GM20431 (cell line): Measurements from ENCODE around the gene PTTG1IP2.
"Not testable (repeated sequence)": the region's sequence is repeated elsewhere in the genome, so short reads cannot be mapped to it uniquely, and the experiment has no call there.

Experiments
- in situ Hi-C: fragments of 300-500 bp; cut with MseI, MboI; formaldehyde crosslinking; loops from one replicate; pipeline ENCODE4 v1.15.0; 2020; ENCODE audit warnings: low sequenced_read_pairs; ENCODE audit not compliant: unreplicated experiment

Gene PTTG1IP2

GRCh38 chr7:90469554-90469953, at the start of gene PTTG1IP2:
Gene PTTG1IP2 (plus strand): TSS chr7:90469639. CDS start chr7:90469787, 148 bp downstream.
- in situ Hi-C loops = no loop called here

GRCh38 chr7:90421651-90422050, 47.8 kb upstream of the PTTG1IP2 start:
- in situ Hi-C loops = loop anchor here (25.0 kb wide), 2 partner anchors 159 to 259 kb away; partner anchors contain the start of gene STEAP1

DNA sequence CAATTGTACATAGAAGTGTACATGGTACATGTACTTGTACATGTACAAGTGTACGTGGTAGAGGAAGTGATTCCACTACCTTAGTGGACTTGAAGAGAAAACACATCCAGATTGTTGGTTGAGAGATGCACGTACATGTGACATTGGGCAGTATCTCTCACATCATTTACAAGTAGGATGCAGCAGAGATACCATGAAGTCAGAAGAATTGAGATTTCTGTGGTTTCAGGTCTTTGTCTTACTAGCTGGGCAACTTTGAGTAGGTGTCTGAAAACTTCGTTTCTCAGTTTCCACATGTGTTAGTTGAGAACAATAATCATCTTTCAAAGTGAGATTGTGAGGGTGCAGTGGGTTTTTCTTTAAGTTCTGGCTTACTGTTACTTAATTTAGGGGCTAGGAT, 44.7 kb upstream of the PTTG1IP2 start:
- in situ Hi-C loops = loop anchor here (25.0 kb wide), 2 partner anchors 162 to 262 kb away; partner anchors contain the start of gene STEAP1

DNA sequence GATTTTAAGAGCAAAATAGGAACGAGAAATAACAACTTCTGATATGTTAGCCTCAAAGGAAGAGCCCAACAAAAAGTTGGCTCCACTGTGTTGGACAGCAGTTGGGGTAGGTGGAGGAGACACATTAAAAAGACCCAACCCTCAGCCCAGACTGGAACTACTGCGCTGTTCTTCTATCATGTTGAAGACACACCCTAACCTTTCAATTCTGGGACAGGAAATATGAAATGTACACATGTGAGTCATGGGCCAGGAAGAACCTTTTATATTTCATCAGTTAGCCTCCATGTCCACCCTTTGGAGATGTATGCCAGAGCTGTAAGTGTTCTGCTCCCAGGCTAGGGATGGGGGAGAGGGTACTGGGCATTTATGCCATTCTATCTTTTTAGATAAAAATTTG, 44.1 kb upstream of the PTTG1IP2 start:
- in situ Hi-C loops = no loop called here

GRCh38 chr7:90430614-90431460, 38.6 kb upstream of the PTTG1IP2 start:
- in situ Hi-C loops = no loop called here

DNA sequence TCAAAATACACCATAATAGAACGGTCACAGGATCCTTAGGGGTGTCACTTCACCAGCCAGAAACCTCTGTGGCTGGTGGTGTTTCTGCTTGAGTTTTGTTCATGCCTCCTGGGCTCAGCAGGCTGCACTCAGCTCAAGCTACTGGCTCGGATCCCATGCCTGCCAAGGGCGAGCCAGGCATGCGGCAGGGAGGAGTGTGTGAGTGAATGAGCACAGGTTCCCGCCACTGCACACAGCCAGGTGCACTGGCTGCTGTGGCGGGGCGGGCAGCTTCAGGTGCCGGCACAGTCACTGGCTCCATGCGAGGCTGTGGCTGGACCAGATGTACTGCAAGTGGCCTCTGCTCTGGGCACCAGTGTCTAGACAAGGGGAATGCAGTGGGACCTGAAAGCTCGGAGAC, 36.7 kb upstream of the PTTG1IP2 start:
- in situ Hi-C loops = no loop called here

DNA sequence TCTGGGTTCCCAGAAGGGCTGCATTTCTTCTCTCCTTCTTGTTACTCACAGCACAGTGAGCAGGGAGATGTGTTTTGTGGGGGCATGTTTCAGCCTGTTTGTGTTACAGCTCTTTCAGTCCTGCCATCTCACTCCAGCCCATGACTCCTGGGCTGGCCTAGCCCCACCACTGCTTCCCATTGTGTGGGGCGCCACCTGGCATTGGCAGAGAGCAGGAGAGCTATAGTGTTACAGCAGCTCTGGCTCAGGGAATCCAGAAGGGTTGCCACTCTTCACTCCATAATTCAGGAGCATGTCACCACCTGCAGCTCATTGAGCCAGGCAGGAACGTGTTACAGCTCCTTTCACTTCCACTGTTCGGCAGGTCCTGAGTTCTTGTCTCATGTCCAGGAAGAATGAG, 36.2 kb upstream of the PTTG1IP2 start:
- in situ Hi-C loops = no loop called here

- in situ Hi-C loops = no loop called here
Measured at GRCh38 chr7:90445633-90446032, 23.8 kb upstream of the PTTG1IP2 start.

DNA sequence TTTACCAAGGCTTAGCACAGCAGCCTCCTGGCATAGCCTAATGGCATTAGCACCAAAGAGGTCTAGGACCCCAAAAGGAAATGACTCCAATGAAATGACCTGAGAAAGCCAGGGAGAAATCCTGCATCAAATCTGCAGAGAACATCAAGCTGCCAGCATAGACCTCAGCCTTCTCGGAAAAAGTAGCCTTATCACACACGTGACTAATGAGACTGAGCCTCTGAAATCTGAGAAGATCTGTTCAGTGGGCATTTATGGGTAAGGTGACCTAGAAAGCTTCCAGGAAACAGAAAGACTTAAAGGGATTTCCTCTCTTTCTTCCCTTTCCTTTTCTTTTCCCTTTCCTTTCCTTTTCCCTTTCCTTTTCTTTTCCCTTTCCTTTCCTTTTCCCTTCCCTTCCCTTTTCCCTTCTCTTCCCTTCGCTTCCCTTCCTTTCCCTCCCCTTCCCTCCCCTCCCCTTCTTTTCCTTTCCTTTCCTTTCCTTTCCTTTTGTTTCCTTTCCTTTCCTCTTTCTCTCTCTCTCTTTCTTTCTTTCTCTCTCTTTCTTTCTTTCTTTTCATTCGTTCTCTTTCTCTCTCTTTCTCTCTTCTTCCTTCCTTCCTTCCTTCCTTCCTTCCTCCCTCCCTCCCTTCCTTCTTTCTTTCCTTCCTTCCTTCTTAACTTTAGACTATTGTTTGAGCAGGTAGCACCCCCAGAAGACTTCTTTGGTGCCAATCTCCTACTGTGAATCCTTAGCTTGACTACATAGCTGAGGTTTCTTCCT, 23.1 kb upstream of the PTTG1IP2 start:
- in situ Hi-C loops = no loop called here

- in situ Hi-C loops = no loop called here
Measured at GRCh38 chr7:90453259-90453891, 16.1 kb upstream of the PTTG1IP2 start.

- in situ Hi-C loops = no loop called here
Measured at GRCh38 chr7:90453931-90454330, 15.5 kb upstream of the PTTG1IP2 start.

GRCh38 chr7:90455163-90456030, 14.0 kb upstream of the PTTG1IP2 start:
- in situ Hi-C loops = no loop called here

DNA sequence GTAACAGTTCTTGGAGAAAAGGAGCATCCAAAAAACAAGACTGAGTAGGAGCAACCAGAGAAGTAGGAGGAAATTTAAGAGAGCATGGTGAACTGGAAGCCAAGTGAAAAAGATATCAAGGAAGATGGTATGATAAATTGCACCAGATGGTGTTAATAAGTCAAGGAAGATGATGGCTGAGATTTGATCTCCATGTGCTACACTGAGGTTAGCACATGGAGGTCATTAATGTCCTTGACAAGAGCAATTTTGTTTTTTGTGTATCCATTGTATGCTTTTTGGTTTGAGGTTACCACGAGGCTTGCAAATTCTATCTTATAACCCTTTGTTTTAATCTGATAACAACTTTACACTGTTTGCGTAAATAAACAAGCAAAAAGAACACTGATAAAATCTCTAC, 11.3 kb upstream of the PTTG1IP2 start:
- in situ Hi-C loops = no loop called here

- in situ Hi-C loops = no loop called here
Measured at GRCh38 chr7:90459888-90460287, 9.6 kb upstream of the PTTG1IP2 start.

- in situ Hi-C loops = no loop called here
Measured at GRCh38 chr7:90461219-90461618, 8.2 kb upstream of the PTTG1IP2 start.

DNA sequence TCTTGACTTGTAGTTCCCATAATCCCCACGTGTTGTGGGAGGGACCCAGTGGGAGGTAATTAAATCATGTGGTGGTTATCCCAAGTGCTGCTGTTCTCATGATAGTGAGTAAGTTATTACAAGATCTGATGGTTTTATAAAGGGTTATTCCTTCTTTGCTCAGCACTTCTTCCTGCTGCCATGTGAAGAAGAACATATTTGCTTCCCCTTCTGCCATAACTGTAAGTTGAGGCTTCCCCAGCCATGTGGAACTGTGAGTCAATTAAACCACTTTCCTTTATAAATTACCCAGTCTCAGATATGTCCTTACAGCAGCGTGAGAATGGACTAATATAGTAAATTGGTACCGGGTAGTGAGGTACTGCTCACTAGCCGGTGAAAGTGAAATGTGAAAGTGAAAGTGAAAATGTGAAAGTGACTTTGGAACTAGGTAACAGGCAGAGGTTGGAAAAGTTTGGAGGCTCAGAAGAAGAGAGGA, 6.2 kb upstream of the PTTG1IP2 start:
- in situ Hi-C loops = not testable (repeated sequence)

GRCh38 chr7:90465816-90466215, 3.6 kb upstream of the PTTG1IP2 start:
- in situ Hi-C loops = no loop called here

- in situ Hi-C loops = no loop called here
Measured at GRCh38 chr7:90472805-90473540, 3.5 kb downstream of the PTTG1IP2 start.

GRCh38 chr7:90473814-90474213, 4.4 kb downstream of the PTTG1IP2 start:
- in situ Hi-C loops = no loop called here
